Colonic mucosa (tissue), 4 donors: ENCODE data around the gene DIRAS1. TPM values are rescaled to one million over a fixed set of nuclear protein-coding genes. Genes with fewer than 3 reads are reported as not detected.

Source experiments
- DNase-seq: peaks from one replicate; pipeline ENCODE4 v3.0.0-alpha.2; 2020
- H3K27ac ChIP-seq: fragments of 200-600 bp; one replicate; pipeline ENCODE4 v1.8.0; 2021
- H3K27me3 ChIP-seq: fragments of 200-600 bp; one replicate; pipeline ENCODE4 v1.8.0; 2021
- H3K36me3 ChIP-seq: fragments of 200-600 bp; one replicate; pipeline ENCODE4 v1.8.0; 2021
- H3K4me1 ChIP-seq: fragments of 200-600 bp; one replicate; pipeline ENCODE4 v1.8.0; 2021; ENCODE audit warnings: mild to moderate bottlenecking
- H3K4me3 ChIP-seq: fragments of 200-600 bp; one replicate; pipeline ENCODE4 v1.8.0; 2021
- H3K9ac ChIP-seq, 2 donors: one replicate each; pipeline ENCODE4 v1.7.0; 2013; ENCODE audit warnings: control low read depth in 2 of 2, low read depth in 2 of 2, low read length in 2 of 2
- H3K9me3 ChIP-seq: fragments of 200-600 bp; one replicate; pipeline ENCODE4 v1.8.0; 2021
- intact Hi-C: fragments of 100-400 bp; cut with DNase I; formaldehyde crosslinking; loops from one replicate; pipeline ENCODE4 v1.14.1; 2022
- total RNA-seq, 2 donors: library from RNA; stranded (reverse); fragmentation: NEBNext Ultra II Directional in 1 of 2; extraction: Animal tissue kit (Norgen Biotek cat#: 25700) in 1 of 2; gene quantifications; one replicate each; pipeline ENCODE4 v1.2.1, GENCODE V29; 2021
- TF ChIP-seq, protein P1 (sequence below): fragments of 200-600 bp; IDR thresholded peaks from one replicate; pipeline ENCODE4 v1.8.0; 2022; ENCODE audit warnings: antibody characterized with exemption, mild to moderate bottlenecking
- donor health status: healthy.
- donor health status: DM: no; HTN: no; CAD: no.
- donor health status: DM: no; HTN: no; CAD: no.

The DIRAS1 gene
- total RNA-seq, 2 donors from 2014 or later, result 0.49 to 1.7 TPM

DNA sequence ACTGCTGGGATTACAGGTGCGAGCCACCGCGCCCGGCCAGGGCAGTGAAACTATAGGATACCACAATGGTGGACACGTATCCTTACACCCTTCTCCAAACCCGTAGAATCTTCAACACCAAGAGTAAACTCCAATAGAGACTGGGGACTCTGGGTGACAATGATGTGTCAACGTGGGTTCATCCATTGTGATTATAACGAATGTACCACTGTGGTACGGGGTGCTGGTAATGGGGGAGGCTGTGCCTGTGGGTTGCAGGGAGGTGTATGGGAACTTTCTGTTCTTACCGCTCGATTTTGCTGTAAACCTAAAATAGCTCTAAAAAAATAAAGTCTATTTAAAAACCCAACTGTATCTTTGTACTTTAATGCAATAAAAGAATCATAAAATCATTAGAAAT lies 30.3 kb downstream of the DIRAS1 start:
- no peaks in the 10 kb centered on the region for H3K4me1 ChIP-seq
- H3K27ac ChIP-seq, result no peak overlapping the region
- TF ChIP-seq, protein P1, sequence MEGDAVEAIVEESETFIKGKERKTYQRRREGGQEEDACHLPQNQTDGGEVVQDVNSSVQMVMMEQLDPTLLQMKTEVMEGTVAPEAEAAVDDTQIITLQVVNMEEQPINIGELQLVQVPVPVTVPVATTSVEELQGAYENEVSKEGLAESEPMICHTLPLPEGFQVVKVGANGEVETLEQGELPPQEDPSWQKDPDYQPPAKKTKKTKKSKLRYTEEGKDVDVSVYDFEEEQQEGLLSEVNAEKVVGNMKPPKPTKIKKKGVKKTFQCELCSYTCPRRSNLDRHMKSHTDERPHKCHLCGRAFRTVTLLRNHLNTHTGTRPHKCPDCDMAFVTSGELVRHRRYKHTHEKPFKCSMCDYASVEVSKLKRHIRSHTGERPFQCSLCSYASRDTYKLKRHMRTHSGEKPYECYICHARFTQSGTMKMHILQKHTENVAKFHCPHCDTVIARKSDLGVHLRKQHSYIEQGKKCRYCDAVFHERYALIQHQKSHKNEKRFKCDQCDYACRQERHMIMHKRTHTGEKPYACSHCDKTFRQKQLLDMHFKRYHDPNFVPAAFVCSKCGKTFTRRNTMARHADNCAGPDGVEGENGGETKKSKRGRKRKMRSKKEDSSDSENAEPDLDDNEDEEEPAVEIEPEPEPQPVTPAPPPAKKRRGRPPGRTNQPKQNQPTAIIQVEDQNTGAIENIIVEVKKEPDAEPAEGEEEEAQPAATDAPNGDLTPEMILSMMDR, result no peak
- H3K9ac ChIP-seq, result no peak overlapping the region
- no peaks in the 10 kb centered on the region for H3K27me3 ChIP-seq
- no peak for DNase-seq
- intact Hi-C loops, result no loop called here
- no peaks in the 10 kb centered on the region for H3K36me3 ChIP-seq
- H3K4me3 ChIP-seq, result no peak overlapping the region
- no peaks in the 10 kb centered on the region for H3K9me3 ChIP-seq

DNA sequence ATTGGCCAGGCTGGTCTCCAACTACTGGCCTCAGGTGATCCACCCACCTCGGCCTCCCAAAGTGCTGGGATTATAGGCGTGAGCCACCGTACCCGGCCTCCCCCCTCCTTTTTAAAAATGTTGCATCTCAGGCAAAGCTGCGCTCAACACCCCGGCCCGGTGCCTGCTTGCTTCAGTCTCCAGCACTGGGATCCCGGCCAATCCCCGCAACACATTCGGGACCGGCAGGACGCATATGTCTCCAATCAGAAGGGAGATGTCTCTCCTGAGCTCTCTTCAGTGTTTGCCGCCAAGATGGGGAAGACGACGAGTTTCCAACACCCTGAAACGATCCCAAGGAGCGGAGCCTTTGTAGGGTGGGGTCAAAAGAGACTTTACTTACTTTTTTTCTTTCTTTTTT lies 34.8 kb downstream of the DIRAS1 start:
- DNase-seq, result no peak
- Histone ChIP-seq H3K27me3 (no peaks in the 10 kb centered on the region), H3K27ac (no peak overlapping the region), H3K4me3 (no peak overlapping the region), H3K9ac (no peak overlapping the region), H3K9me3 (no peaks in the 10 kb centered on the region), H3K36me3 (no peaks in the 10 kb centered on the region), H3K4me1 (no peaks in the 10 kb centered on the region)
- TF ChIP-seq, protein P1, result no peak
- intact Hi-C loops, result no loop called here

DNA sequence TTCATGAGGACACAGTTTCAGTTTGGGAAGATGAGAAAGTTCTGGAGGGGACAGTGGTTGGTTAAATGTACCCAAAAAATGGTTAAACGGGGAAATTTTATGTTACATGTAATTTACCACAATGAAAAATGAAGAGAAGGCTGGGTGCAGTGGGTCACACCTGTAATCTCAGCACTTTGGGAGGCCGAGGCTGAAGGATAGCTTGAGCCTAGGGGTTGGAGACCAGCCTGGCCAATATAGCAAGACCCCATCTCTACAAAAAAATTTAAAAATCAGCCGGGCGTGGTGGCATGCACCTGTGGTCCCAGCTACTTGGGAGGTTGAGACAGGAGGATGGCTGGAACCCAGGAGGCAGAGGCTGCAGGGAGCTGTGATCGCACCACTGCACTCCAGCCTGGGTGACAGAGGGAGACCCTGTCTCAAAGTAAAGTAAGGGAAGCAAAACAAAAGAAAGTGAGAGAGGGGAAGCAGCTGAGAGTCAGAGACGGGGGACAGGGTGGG lies 35.9 kb downstream of the DIRAS1 start:
- Histone ChIP-seq H3K36me3 (no peaks in the 10 kb centered on the region), H3K4me1 (no peaks in the 10 kb centered on the region), H3K4me3 (no peak overlapping the region), H3K27ac (no peak overlapping the region), H3K9ac (no peak overlapping the region), H3K27me3 (no peaks in the 10 kb centered on the region), H3K9me3 (no peaks in the 10 kb centered on the region)
- TF ChIP-seq, protein P1, result no peak
- no peak for DNase-seq
- intact Hi-C loops, result no loop called here

DNA sequence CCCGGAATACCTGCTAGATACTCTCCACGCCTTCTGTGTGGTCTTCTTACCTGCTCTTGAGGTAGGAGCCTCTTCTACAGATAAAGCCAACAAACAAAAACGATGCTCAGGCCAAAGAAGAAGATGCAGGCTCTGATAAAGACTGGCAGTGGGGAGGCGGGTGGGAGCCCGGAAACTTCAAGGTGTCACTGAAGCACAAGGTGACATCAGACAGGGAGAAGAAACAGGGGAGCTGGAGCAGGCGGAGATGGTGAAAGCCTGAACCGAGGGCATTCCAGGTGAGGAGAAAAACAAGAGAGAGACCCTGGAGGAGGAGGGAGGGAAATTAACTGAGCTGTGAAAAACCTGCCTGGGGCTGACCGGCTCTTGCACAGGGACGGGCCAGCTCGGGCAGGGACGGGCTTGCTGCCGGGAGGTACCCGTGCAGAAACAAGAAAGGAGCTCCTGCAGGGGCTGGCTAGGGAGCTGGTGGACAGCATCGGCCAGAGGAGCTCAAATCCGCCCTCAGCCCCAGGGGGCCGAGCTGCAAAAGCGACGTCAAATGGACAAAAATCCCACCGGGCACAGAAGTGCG lies 37.7 kb downstream of the DIRAS1 start:
- TF ChIP-seq, protein P1, result no peak
- no peak overlapping the region for H3K27ac ChIP-seq
- no peaks in the 10 kb centered on the region for H3K36me3 ChIP-seq
- H3K27me3 ChIP-seq, result no peaks in the 10 kb centered on the region
- no peaks in the 10 kb centered on the region for H3K9me3 ChIP-seq
- no peak overlapping the region for H3K4me3 ChIP-seq
- no peak for DNase-seq
- H3K9ac ChIP-seq, result no peak overlapping the region
- H3K4me1 ChIP-seq, result no peaks in the 10 kb centered on the region
- intact Hi-C loops, result no loop called here

DNA sequence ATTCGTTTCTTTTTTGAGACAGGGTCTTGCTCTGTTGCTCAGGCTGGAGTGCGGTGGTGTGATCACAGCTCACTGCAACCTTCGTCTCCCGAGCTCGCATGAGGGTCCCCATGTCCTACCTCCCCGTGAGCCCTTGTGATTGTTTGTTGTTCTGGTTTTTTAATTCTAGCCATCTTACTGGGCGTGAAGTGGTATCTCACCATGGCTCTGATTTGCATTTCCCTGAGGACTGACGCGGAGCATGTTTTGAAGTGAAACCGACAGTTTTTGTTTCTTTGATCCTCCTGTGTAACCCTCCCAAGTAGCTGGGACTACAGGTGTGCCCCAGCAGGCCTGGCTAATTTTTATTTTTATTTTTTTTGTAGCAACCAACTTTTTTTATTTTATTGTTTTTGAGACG lies 40.4 kb downstream of the DIRAS1 start:
- TF ChIP-seq, protein P1, result no peak

More for the DNA sequence above, 40.4 kb downstream of the DIRAS1 start:
- H3K4me1 ChIP-seq, result no peaks in the 10 kb centered on the region
- H3K4me3 ChIP-seq, result no peak overlapping the region
- H3K9ac ChIP-seq, result no peak overlapping the region
- no peaks in the 10 kb centered on the region for H3K27me3 ChIP-seq
- H3K27ac ChIP-seq, result no peak overlapping the region
- no peaks in the 10 kb centered on the region for H3K36me3 ChIP-seq
- no peak for DNase-seq
- intact Hi-C loops, result no loop called here
- H3K9me3 ChIP-seq, result no peaks in the 10 kb centered on the region
